ENCODE data around the gene VAV1.

- no peak for TF ChIP-seq CTCF (IDR thresholded peaks at IDR 0.05)
- TF ChIP-seq EZH2 (IDR thresholded peaks at IDR 0.05; ENCODE audit: borderline replicate concordance, insufficient read depth, low read depth, low read length, poor library complexity, severe bottlenecking), result no peak
These were observed 34.0 kb downstream of the VAV1 start for GRCh38 chr19:6806488-6806887.
